Germinal center (tissue), 1 donor: ENCODE results near the gene HOMER3.
"Not testable (repeated sequence)": the region's sequence is repeated elsewhere in the genome, so short reads cannot be mapped to it uniquely, and the experiment has no call there.

Experiments used
- DNase-seq: peaks from one replicate; pipeline ENCODE4 v3.0.0; 2012; ENCODE audit warnings: mixed read lengths, low spot score

Gene HOMER3

DNA sequence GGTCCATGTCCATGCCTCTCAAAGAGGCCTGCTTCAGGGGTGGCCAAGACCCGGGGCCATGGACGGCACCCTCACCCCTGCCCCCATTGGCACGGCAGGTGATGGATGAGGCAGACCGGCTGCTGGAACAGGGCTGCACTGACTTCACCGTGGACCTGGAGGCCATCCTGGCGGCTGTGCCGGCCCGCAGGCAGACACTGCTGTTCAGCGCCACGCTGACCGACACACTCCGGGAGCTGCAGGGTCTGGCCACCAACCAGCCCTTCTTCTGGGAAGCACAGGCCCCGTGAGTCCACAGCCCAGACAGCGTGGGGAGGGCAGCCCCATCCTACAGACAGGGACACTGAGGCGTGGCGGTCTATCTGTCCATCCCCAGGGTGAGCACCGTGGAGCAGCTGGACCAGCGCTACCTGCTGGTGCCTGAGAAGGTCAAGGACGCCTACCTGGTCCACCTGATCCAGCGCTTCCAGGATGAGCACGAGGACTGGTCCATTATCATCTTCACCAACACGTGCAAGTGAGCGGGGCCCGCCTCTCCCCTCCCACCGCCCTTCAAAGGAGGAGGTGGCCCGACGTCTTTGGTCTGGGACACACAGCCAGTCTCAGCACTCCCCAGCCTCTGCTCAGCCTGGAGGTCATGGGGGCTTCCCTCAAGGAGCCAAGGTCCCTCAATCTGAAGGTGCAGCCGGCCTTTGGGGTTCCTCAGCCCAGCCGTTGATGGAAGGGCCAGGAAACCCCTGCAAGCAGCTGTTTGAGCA, 18.6 kb downstream of the HOMER3 start:
- DNase-seq: no peak

DNA sequence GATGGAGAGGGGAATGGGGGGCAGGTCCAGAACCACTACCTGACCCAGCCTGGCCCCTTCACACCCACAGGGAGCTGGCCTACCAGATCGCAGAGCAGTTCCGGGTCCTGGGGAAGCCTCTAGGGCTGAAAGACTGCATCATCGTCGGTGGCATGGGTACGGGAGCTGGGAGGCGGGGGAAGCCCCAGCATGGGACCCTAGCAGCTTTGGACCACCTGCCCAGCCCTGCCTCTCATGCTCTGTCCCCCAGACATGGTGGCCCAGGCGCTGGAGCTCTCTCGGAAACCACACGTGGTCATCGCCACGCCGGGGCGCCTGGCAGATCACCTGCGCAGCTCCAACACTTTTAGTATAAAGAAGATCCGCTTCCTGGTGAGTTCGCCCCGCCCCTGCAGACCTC, 19.4 kb downstream of the HOMER3 start:
- no peak for DNase-seq

GRCh38 chr19:18920400-18920799, 20.6 kb downstream of the HOMER3 start:
- no peak for DNase-seq

- DNase-seq: no peak
Measured at GRCh38 chr19:18919900-18920214, 21.2 kb downstream of the HOMER3 start.

DNA sequence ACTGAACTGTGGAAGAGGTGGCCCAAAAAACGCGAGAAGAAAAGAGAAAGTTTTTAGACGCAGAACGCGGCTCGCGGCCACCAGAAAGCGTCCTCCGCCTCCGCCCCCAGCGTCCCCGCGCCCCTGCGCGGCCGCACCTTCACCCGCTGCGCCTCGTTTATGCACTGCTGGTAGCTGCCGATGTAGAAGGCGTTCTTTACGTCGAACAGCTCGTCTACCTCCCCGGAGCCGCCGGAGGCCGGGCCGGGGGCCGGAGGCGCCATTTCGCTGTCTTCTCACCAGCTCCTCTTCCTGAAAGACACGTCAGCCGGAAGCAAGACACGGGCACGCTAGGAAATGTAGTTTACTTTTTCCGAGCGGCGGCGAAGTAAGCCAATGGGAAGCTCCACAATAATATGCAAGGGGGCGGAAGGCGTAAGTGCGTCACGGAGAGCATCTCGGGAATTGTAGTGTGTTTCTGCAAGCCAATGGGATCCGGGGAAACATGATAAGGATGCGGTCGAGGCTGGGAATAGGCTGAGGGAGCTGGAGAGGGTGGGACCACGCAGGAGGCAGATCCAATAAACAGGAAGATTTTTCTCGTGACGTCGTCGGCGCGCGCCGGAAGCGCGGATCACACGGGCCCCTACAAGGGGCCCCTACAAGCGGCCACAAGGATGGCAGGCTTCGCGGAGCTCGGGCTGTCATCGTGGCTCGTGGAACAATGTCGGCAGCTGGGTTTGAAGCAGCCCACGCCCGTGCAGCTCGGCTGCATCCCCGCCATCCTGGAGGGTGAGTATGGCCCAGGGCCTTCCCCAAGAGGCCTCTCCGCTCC, 21.7 kb downstream of the HOMER3 start, which contains the start of the genes COPE and DDX49:
TSS of gene COPE (minus strand) at position 302 of the 814 bp plus-strand sequence. CDS start at position 263, 39 bp downstream.
TSS of gene DDX49 (plus strand) at position 630 of the 814 bp plus-strand sequence. CDS start at position 657, 27 bp downstream.
- DNase-seq: peak; percentile 100

DNA sequence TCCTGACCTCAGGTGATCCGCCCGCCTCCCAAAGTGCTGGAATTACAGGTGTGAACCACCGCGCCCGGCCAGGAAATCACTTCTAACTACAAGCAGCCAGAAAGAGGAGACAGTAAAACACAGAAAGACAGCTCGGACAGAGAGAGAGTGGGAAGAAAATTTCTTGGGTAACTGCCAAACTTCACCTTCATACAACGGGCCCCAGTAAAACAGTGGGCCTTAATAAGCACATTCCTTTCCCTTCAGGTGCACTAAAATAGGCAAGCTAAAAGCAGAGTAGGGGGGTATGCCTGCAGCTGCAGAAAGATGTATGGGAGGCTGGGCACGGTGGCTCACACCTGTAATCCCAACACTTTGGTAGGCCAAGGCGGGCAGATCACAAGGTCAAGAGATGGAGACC, 23.4 kb downstream of the HOMER3 start:
- DNase-seq: not testable (repeated sequence)

- DNase-seq: peak; percentile 60
Measured at GRCh38 chr19:18915639-18916038, 25.4 kb downstream of the HOMER3 start.

DNA sequence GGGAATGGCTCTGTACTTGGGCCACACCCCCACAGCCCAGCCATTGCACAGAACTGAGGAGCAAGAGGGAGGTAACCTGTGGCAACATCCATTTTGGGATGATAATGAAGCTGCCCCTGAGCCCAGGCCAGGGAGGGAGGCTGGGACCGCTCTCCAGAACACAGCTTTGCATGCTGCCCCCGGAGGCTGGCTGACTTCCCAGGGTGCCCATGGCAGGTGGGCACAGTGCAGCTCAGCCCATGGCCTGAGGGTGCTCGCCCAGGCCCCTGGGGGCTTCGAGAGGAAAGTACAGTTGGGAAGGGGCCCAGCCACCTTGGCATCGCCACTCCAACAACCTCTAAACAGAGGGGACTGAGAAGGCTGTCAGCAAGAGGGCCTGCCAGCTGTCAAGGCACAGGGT, 27.6 kb downstream of the HOMER3 start:
- no peak for DNase-seq

DNA sequence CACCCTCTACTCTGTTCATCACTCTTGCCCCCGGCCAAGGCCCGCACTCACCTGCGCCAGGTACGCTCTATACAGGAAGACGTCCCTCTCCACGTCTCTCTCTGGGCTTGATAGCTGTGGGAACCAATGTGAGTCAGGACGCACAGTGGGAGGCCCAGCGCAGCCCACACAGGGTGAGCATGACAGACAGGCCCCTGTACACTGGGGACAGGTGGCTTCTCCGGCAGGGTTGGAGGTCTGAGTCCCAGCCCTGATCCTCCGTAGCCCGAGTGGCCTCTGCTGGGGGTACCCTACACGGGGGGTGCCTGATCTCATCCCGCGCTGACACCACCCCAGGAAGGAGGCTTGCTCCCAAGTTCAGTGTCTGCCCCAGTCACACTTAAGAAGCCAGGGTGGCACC, 28.1 kb downstream of the HOMER3 start:
- no peak for DNase-seq

DNA sequence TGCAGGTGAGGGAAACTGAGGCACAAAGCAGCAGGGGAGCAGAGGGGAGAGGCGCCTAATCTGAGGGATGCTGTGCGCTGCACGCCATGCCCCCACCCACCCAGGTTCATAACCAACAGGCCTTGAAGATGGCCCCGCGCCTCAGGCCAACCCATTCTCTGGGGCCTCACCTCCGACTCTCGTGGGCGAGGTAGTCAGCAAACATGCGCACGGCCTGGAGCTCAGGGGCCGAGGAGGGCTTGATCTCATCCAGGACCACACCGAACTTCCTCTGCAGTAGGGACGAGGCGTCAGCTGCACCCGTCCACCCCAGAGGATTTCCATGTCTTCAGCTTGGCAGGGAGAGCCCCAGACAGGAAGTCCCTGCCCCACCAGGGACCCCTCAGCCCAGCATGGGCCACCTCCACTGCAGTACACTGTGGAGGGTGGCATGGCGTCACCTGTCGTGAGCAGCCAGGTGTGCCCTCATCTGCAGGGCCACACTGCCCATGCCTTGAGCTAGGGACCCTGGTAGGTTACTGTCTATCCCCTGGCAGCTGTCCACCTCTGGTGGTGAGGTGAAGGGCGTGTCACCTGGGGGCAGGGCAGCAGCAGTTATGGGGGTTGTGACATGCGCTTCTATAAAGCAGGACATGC, 30.1 kb downstream of the HOMER3 start:
- DNase-seq: no peak

- no peak for DNase-seq
Measured at GRCh38 chr19:18910010-18910409, 31.0 kb downstream of the HOMER3 start.

DNA sequence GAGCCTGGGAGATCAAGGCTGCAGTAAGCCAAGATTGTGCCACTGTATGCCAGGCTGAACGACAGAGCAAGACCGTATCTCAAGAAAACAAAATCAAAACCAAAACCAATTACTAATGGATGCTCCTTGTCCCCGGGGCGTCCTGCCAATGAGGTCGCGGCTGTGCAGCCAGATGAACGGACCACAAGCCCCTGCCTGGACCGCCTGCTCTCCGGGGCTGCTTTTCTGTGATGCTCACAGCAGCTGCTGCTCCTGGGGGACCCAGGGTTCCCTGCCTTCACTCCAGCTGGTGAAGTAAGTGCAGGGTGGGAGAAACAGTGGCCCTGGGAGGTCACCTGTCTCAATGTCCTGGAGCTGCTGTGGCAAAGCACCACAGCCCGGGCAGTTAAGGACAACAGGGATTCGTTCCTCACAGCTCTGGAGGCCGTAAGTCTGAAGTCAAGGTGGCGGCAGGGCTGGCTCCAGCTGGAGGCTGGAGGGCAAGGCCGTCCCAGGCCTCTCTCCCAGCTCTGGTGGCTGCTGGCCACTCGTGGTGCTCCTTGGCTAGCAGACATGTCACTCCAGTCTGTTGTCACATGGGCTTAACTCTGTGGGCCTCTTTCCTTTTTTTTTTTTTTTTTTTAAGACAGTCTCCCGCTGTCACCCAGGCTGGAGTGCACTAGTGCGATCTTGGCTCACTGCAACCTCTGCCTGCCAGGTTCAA, 31.9 kb downstream of the HOMER3 start:
- DNase-seq: no peak

- DNase-seq: no peak
Measured at GRCh38 chr19:18906605-18907519, 34.2 kb downstream of the HOMER3 start.

GRCh38 chr19:18905513-18906236, 35.3 kb downstream of the HOMER3 start:
- no peak for DNase-seq

DNA sequence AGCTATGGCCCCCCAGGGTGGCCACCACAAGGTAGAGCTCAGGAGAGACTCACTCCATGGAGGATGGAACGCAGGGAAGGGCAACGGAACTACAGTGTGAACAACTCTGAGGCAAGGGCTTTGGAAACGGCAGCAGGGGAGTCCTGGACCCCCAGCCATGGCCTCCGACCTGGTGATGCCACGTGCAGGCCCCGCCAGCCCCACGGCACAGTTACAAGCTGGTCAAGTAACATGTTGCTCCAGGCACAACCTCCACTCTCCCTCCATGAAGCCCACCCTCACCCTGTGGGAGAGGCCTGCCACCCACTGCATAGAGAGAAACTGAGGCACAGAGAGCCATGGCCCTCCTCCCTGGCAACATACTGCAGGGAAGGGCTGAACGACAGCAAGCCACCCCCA, 36.0 kb downstream of the HOMER3 start:
- DNase-seq: no peak

GRCh38 chr19:18904334-18905057, 36.5 kb downstream of the HOMER3 start:
- DNase-seq: no peak

GRCh38 chr19:18903156-18904037, 37.6 kb downstream of the HOMER3 start:
- no peak for DNase-seq

GRCh38 chr19:18902519-18902918, 38.5 kb downstream of the HOMER3 start:
- not testable (repeated sequence) for DNase-seq

GRCh38 chr19:18901491-18901890, 39.5 kb downstream of the HOMER3 start:
- no peak for DNase-seq
